ENCODE results near the gene NRCAM. TPM values are rescaled to one million over a fixed set of nuclear protein-coding genes. Genes with fewer than 3 reads are reported as not detected.
"Not testable (repeated sequence)": the region's sequence is repeated elsewhere in the genome, so short reads cannot be mapped to it uniquely, and the experiment has no call there.

The NRCAM gene
- 10 to 100 TPM; 13.7 to 26.6 (median 19.9) TPM for polyA plus RNA-seq (ENCODE audit: insufficient read length in 4 of 4)

DNA sequence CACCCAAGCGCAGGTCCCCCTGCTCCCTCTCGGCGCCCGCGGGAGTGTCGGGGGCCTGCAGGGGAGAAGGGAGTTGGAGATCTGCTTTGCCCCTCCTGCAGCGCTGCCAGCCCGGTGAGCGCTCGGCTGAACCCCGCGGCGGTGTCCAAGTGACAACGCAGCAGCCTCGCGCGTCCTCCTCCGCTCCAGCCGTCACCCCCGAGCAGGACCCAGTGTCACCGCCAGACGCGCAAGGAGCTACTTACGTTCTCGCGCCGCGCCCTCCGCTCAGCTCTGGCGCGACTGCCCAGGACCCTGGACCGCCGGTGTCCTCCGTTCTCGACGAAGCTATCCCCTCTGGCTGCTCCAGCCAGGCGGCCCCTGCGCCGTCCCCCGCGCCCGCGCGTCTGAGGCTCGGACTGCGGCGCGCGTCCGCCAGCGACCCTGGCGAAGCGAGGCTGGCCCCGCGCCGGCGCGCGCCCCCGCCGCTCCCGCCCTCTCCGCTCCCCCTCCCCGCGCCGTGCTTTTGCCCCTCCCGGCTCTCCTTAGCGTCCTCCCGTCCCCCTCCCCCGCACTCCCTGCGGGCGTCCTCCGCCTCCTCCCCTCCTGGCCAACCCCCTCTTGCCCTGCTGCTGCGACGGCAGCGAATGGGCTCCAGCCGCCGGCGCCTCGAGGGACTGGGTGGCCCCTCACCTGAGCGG lies at the start of gene NRCAM:
Gene NRCAM (minus strand): TSS at position 439 of the 680 bp plus-strand sequence. CDS start 216,372 bp downstream, outside the sequence.
- DNase-seq (ENCODE audit: low read depth in 4 of 4, low spot score in 2 of 4): peak in 2 of 4 donors; percentile 56 to 60

DNA sequence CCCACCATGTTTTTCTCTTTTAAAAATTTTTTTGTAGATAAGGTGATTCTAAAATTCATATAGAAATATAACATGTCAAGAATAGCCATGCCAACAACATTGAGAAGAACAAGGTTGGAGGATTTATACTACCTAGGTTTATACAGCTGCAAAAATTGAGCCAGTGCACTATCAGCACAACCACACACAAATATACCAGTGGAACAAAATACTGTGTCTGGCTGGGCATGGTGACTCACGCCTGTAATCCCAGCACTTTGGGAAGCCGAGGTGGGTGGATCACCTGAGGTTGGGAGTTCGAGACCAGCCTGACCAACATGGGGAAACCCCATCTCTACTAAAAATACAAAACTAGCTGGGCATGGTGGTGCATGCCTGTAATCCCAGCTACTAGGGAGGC lies 48.3 kb upstream of the NRCAM start:
- DNase-seq (ENCODE audit: low read depth in 4 of 4, low spot score in 2 of 4): not testable (repeated sequence)

DNA sequence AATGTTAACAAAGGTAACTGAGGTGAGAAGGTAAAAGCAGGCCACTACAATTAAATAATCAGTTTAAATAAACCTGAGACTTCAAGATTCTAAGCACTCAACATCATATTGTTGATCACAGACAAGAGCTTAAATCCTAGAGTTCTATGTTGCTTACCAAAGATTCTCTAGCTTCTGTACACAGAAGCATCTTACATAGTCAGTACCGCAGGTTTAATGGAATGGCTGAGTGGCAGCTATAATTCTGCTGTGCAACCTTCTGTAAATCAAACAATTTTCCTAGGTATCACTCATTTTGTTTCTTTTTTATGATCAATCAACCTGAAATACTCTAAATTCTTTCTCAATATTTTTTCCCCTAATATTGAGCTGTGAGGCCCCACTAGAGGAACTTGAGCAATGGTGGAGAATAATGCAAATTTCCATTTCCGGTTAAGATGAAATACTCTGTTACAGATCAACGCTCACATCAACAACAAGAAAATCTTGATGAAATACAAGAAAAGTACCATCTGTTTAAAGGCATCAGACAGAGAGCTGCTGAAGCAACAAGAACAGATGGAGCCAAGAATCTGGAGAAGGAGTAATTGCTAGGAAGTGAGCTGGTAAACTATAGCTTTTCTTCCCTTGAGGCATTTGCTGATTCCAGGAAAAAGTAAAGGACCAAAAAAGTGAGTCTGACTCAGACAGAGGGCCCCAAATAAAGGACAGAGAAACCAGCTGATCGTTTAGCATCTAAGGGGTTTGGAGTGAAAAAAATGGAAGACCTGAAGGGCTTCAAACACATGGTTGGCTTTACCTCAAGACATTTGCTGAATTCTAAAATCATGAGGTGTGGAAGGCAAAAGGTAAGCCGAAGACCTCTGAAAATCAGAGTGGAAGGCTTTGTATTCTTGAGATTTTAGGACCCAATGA lies 47.1 kb upstream of the NRCAM start:
- no peak for DNase-seq (ENCODE audit: low read depth in 4 of 4, low spot score in 2 of 4)

DNA sequence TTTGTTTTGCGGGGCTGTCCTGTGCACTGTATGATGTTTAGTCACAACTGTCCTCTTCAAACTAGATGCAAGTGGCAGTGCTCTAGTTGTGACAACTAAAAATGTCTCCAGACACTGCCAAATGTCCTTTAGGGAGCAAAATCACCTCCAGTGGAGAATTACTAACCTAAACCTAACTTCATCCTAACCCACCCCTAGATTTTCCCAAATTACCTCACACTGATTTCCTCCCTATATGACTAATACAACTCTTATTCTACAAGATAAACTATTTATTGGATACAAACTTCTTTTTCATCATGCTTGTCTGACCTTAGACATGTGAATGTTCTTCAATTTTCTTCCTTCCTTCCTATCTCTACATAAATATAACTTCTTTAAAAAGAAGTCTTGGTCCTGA lies 43.3 kb upstream of the NRCAM start:
- DNase-seq (ENCODE audit: low read depth in 4 of 4, low spot score in 2 of 4): no peak

DNA sequence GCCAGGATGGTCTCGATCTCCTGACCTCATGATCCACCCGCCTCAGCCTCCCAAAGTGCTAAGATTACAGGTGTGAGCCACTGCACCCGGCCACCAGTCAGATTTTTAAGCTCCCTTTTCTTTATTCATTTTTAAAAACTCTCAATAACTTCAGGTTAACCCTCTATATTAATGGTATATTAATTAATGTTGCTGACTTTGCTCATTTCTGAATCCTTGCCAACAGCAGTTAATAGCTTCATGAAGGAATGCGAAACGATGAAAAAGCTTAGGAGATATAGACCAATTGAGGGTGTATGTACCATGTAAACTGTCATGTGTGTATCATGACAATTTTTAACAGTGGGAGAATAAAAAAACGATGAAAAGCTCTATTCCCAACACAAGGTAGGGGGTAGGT lies 42.2 kb upstream of the NRCAM start:
- no peak for DNase-seq (ENCODE audit: low read depth in 4 of 4, low spot score in 2 of 4)

DNA sequence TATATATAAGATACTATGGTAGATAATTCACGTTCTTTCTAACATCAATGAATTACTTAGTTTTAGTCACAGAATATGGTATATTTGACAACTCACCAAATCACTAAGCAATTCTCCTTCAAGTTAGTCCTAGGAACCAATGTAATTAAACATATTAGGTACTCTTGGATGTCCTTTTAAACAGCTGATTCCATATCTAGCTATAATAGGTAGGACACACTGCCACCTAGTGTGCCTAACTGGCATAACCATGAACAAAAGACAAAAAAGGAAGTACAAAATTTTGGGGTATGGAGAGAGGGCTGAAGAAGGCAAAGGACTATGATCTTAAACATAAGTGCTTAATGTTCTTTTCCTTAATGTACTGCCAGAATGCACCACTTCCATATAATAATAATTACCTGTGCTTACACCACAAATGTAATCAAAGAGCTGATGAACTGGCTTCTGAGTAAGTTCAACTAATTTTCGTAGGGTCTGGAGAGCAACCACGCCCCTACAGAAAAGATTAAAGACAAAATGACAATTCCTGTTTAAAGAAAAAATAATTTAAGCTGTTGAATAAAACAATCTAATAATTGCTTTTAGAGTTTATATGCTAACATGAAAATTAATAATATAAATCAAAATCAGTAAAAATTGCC lies 41.0 kb upstream of the NRCAM start:
- peak; percentile 13 to 36 (median 16) for DNase-seq (ENCODE audit: low read depth in 4 of 4, low spot score in 2 of 4)

DNA sequence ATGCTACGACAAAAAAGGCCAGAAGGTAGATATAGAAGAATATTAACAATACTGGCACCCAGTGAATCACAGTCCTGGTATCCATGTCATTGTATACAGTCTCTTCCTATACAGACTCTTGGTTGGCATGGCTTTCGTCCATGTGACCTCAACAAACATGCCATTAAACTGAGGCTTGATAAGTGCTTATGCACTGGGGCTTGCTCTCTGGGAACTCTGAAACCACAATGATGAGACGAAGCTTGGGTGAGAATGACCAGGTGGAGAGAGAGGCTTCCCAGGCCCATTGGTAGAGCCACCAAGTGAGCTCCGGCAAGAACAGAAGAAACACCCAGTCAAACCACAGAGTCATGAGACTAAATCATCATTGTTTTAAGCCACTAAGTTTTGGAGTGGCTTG lies 36.5 kb upstream of the NRCAM start:
- DNase-seq (ENCODE audit: low read depth in 4 of 4, low spot score in 2 of 4): no peak

DNA sequence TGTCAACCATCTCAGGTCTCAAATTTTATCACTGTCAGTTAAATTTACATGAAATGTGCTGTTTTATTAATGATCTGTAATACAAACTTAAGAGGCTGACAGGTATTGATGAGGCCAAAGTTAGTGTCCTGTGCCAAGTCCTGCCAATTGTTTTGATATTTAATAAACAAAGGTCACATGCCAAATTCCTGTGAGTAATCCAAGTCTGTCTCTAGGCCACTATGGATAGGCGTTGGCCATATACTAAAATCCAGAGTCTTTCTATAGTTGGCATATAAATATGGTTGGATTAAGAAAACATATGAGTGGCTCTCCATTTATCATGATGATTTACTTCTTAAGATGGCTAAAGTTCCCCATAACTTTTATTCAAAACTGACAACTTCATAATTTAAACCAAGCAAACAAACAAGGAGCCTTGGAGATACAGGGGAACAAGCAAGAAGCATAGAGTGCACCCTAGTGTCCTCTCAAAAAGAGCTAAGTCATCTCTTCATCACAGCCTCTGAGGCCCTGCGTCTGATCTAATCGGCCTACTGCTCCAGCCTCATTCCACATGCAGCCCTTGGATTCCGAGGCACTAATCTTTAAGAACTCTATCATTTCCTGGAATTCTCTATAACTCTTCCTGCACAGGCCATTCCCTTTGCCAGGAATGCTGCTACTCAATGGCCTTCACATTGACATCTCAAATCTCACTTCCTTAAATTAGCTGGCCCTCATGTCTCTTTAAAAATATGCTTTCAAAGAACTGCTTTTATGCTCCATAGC lies 32.7 kb upstream of the NRCAM start:
- DNase-seq (ENCODE audit: low read depth in 4 of 4, low spot score in 2 of 4): no peak

DNA sequence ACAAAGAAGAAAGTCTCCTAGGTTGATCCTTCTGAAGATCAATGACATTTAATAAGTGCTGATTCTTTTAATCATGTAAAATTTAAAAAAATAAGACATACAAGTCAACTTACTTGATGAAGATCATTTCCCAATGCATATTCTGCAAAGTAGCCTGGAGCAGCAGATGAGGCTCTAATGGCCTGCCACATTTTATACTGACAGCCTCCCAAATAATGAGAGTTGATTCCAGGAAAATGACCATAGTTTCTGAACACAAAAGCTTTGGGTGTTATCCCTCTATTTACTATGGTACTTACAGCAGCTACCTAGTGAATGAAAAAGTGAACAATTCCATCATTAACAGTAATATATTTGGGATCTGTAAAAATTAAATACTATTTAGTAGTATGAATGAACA lies 31.4 kb upstream of the NRCAM start:
- no peak for DNase-seq (ENCODE audit: low read depth in 4 of 4, low spot score in 2 of 4)

DNA sequence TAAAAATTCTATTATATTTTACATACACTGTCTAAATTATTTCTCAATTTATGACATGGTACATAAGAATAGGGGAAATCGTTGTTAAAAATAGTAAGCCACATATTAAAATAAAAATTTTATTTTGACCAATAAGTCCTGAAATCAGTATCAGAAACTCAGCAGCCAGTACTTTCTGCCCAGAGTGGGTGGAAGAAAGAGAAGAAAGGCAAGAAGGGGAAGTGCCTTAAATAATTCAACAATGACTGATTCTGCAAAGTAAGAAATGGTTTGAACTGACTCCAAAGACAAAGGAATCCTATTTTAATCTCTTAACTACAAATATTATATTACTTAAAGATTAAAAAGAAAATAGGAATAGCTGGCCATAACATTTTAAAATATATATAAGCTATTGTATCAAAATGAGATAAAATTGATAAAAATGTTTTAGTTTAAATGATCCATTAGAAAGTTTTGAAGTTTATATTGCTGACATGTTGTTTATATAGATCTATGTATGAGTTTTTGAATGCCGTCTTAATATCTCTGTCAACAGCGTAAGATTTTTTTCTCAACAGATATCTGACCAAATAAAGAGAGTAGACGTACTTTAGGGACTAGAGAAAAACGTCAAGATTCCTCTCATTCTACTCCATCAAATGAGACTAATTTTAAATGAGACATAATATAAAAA lies 30.2 kb upstream of the NRCAM start:
- no peak for DNase-seq (ENCODE audit: low read depth in 4 of 4, low spot score in 2 of 4)

DNA sequence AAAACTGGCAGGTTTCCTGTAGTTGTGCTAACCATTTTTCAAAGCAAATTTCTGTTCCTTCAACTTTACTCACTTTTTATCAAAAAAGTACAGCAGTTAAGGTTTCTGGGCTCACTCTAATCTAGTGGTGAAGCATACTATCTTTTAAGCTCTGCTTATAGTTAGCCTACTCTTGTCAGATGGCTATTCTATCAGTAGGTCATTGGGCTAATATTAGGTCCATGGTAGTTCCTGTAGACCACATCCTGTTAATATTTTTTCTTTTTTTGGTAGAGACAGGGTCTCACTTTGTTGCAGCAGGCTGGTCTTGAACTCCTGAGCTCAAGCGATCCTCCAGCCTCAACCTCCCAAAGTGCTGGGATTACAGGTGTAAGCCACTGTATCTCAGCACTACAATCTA lies 27.9 kb upstream of the NRCAM start:
- no peak for DNase-seq (ENCODE audit: low read depth in 4 of 4, low spot score in 2 of 4)

DNA sequence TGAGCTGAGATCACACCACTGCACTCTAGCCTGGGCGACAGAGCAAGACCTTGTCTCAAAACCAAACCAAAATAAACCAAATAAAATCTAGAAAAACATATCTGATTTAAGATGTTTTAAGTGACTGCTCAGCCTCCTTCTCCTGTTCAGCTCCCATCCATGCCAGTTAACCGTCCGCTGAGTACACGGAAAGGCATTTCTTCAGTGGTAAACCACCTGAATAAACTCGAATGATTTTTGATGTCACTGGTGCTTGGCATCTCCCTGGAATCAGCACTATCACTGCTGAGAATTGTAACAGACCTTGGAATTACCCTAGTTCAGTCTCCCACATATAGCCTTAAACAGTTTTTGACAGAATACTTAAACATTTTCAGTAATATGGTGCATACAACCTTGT lies 24.1 kb upstream of the NRCAM start:
- no peak for DNase-seq (ENCODE audit: low read depth in 4 of 4, low spot score in 2 of 4)

DNA sequence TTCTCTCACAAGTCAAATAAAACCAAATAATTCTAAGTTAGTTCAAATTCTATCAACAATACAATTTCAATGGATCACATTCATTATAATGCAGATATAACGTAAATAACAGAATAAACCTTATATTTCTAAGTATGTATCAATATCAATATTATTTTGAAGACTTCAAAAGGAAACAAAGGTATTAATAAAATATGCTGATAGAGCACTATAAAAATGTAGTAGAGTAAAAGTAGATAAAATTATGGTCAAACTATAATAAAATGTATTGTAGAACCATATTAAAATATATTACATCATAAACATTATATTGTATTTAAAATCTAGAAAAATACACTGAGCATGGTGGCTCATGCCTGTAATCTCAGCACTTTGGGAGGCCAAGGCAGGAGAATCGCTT lies 23.5 kb upstream of the NRCAM start:
- no peak for DNase-seq (ENCODE audit: low read depth in 4 of 4, low spot score in 2 of 4)

DNA sequence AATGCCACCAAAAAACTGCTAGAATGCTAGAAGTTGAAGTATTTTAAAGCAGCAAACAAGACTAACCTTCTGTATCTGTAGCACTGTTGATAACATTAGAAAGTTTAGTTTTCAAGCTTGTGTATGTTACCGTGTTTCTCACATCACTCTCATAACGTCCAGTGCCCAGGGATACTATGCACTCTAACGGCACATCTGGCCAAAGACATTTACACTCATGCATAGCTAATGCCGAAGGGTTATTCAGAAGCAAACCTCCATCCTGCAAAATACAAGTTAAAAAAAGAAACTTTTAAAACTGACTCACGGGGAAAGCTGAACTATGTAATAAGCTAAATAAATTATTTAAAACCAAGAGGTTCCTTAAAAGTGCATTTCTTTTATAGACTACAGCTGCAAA lies 22.9 kb upstream of the NRCAM start:
- DNase-seq (ENCODE audit: low read depth in 4 of 4, low spot score in 2 of 4): no peak

DNA sequence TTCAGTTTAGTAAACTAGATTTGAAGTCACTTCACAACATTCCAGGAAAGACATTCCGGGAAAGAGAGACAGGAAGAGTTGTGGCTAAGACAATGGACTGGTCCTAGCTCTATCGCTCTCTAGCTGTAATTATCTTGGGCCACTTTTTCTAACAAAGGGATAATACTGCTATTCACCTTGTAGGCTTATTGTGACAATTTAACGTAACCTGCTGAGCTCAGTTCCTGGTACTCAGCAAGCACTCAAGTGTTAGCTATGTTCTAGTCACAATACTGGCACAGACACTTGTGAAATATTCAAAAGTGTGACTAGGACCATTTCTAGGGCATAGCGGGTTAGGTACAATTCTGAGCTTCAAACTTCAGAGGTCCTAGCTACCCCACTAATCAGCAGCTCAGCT lies 12.0 kb upstream of the NRCAM start:
- DNase-seq (ENCODE audit: low read depth in 4 of 4, low spot score in 2 of 4): no peak

DNA sequence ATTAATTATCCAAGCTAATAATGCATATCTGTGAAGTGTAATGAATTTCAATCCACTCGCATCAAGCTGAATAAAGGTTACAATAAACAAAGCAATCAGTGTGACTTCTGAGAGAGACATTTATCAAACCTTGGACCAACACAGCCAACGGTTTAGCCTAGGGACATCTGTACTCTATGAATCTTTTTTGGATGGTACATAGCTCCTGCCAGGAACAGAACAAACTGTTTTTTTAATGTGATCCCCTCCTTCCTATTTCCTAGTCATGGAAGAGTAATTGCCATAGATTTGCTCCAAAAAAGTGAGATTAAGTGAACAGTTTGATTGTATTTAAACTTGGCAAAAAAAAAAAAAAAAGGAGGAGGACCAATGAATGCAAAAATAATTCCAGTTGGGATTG lies 11.2 kb upstream of the NRCAM start:
- no peak for DNase-seq (ENCODE audit: low read depth in 4 of 4, low spot score in 2 of 4)

DNA sequence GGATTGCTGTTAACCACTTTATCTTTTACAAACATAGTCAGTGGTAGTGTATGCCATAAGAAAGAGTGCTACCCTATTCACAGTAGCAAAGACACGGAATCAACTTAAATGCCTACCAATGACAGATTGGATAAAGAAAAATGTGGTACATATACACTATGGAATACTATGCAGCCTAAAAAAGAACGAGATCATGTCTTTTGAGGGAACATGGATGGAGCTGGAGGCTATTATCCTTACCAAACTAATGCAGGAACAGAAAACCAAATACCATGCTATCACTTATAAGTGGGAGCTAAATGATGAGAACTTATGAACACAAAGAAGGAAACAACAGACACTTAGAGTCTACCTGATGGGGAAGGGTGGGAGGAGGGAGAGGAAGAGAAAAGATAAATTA lies 10.1 kb upstream of the NRCAM start:
- DNase-seq (ENCODE audit: low read depth in 4 of 4, low spot score in 2 of 4): not testable (repeated sequence)

DNA sequence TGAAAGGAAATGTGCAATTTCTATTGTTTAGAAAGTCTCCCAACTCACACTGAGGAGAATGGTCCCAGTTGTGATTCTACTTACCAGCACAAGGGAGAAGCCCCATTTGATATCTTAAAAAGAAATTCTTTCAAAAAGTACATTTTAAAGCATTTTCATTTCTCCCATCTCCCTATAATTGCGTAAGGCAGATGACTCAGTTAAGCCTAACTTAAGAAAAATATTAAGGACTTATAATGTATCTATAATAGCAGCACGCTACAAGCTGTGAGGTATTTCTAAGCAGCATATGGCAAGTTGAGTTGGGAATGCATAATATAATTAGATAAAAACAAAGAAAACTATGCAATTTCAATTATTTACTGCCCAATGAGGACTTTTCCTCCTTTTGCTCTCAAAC lies 8.5 kb upstream of the NRCAM start:
- DNase-seq (ENCODE audit: low read depth in 4 of 4, low spot score in 2 of 4): no peak

DNA sequence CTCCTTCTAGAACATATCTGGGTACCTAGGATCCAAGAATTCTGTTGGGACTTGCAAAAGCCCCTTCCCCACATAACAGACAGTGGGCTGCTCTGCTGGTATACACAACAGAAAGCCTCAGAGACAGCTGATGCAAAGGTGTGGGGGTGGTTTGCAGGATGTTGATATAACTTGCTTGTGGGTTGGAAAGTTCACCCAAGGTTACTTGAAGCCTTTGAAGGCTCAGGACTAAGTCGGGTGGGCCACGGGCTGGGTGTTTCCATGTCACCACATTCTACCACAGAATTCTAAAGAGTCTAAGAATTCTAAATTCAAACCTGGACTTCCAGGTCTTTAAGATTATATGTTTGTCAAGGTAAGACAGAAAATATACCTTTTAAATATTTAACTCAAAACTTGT lies 7.4 kb upstream of the NRCAM start:
- DNase-seq (ENCODE audit: low read depth in 4 of 4, low spot score in 2 of 4): no peak

DNA sequence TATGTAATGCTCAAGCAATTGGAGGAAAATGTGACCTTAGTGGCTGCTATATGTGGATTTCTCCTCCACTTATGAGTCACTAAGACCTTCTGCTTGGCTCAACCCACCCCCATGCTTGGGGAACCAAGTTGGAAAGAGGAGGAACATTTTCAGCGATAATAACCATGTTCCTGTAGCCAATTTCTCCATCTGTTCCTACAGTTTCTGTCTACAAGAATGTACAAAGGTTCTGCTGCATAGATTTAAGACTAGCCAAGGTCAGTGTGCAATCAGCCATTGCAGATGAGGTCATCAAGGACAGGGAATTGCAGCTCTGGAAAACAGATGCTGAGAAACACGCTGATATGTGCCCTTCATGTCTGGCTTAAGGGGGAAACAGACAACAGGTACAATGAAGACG lies 5.6 kb upstream of the NRCAM start:
- no peak for DNase-seq (ENCODE audit: low read depth in 4 of 4, low spot score in 2 of 4)

Measured in left renal cortex interstitium (tissue), 4 donors.